Measurements from ENCODE around the gene SLC25A23. TPM values are rescaled to one million over a fixed set of nuclear protein-coding genes. Genes with fewer than 3 reads are reported as not detected.

The SLC25A23 gene
- total and polyA plus RNA-seq, 2 of the 4 experiments (the other 2 are of a cell fraction) = 7.0 to 7.6 TPM

DNA sequence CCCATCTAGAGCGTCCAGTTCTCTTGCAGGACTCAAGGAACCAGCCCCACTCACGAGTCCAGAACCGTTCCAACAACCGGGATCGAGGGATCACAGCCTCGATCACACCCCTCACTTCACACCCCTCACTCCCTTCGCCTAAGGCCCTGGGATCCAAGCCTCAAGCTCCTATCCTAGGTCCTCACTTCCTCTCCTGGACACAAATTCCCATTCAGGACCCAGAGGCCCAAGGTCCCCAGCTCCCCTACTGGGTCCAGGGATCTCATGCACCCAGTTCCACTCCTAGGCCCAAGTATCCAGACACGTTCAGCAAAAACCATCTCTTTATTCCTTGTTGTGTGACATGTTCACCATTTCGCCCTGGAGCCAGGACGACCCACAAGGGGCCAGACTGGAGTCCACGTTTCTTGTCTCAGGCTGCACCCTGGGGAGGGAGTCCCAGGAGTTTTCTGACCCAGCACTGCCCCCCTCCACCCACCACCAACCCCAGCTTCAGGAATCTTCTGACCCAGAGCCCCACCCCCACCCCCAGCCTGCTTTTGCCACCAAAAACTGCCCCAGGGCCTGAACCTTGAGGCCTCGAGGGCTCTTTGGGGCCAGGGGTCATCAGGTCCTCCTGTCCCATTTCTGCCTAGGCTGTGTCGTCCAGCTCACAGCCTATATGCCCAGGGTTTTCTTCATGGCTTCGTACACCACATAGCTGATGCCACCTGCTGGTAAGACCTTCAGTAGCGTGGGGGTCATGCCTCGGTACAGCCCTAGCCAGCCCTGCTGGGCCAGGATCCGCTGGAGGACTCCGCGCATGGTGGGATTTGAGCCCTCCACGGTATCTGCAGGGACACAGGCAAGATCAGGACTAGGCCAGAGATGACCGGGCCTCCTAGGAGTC, 33.6 kb downstream of the SLC25A23 start:
- CTCF ChIA-PET = no interaction called here
- dilution Hi-C loops (cut with HindIII; ENCODE audit: low sequenced_read_pairs, unreplicated experiment) = no loop called here
- no TSS peak for BruUV-seq (replicated peaks)

More for the DNA sequence above, 33.6 kb downstream of the SLC25A23 start:
- H3K9ac ChIP-seq (ENCODE audit: low read depth, low read length) = no peak overlapping the region
- H3K9me3 ChIP-seq (ENCODE audit: control insufficient read depth, insufficient read depth, low read length) = peaks cover 3% of the 10 kb centered on the region; the same call in 1 of the 2 replicates
- H3K9me1 ChIP-seq (ENCODE audit: insufficient read depth, low read length) = peaks cover 3% of the 10 kb centered on the region; the same call in 1 of the 2 replicates
- peaks cover 0 to 21% of the 10 kb centered on the region in 2 experiments; a peak in 2 of 4 replicates for H3K79me1 ChIP-seq (ENCODE audit: low read depth in 1 of 2, low read length in 2 of 2)
- no peak overlapping the region for H3K23ac ChIP-seq (ENCODE audit: low read depth, low read length)
- intact Hi-C loops (cut with micrococcal nuclease) = loop anchor here (2.0 kb wide), 1 partner anchor 311 kb away; the partner anchor contains the start of gene GPR108
- peak overlapping the region; percentile 97 to 100 for H4K8ac ChIP-seq (ENCODE audit: low read depth in 2 of 2, low read length in 2 of 2)
- H2BK20ac ChIP-seq (ENCODE audit: low read depth, low read length) = peak overlapping the region; percentile 27; the same call in 1 of the 2 replicates
- H2AFZ ChIP-seq (replicated peaks; ENCODE audit: low read length, poor library complexity) = peak overlapping the region; percentile 95
- ATAC-seq (ENCODE audit: low read depth) (no peak), DNase-seq (no peak)
- no peak overlapping the region; the same call in none of the 2 replicates for H2BK120ac ChIP-seq (ENCODE audit: low read depth, low read length)
- in situ Hi-C loops (cut with MboI; ENCODE audit: low sequenced_read_pairs) = no loop called here
- H3K27me3 ChIP-seq (ENCODE audit: control insufficient read depth, insufficient read depth, low read length) = peaks cover 8% of the 10 kb centered on the region; the same call in 1 of the 2 replicates
- peaks cover 7% of the 10 kb centered on the region for H3K36me3 ChIP-seq (ENCODE audit: control insufficient read depth, insufficient read depth, low read length)
- peaks cover 2% of the 10 kb centered on the region; the same call in 1 of the 2 replicates for H3K4me1 ChIP-seq (ENCODE audit: control insufficient read depth, insufficient read depth, low read length)
- H3K4me3 ChIP-seq (ENCODE audit: insufficient read depth, low read depth, low read length) = no peak overlapping the region
- H3K56ac ChIP-seq (ENCODE audit: extremely low read depth, insufficient read depth, low read length) = no peak overlapping the region
- peak overlapping the region; percentile 70 for H2AK9ac ChIP-seq (replicated peaks; ENCODE audit: low read depth, low read length, poor library complexity)
- peak overlapping the region; percentile 96 for H4K5ac ChIP-seq (ENCODE audit: low read depth, low read length)
- peaks cover 31% of the 10 kb centered on the region for H4K20me1 ChIP-seq (ENCODE audit: insufficient read depth, low read length)
- H3K27ac ChIP-seq (ENCODE audit: insufficient read depth, low read length) = peak overlapping the region; percentile 40
- no peak for TF ChIP-seq MAFK (IDR thresholded peaks at IDR 0.05; ENCODE audit: low read depth, low read length)
- TF ChIP-seq, protein P1, sequence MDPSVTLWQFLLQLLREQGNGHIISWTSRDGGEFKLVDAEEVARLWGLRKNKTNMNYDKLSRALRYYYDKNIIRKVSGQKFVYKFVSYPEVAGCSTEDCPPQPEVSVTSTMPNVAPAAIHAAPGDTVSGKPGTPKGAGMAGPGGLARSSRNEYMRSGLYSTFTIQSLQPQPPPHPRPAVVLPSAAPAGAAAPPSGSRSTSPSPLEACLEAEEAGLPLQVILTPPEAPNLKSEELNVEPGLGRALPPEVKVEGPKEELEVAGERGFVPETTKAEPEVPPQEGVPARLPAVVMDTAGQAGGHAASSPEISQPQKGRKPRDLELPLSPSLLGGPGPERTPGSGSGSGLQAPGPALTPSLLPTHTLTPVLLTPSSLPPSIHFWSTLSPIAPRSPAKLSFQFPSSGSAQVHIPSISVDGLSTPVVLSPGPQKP (IDR thresholded peaks at IDR 0.05; ENCODE audit: borderline replicate concordance, low read depth, low read length) = no peak
- TF ChIP-seq SMC3 (IDR thresholded peaks at IDR 0.05; ENCODE audit: low read depth, low read length) = no peak
- TF ChIP-seq MAZ (IDR thresholded peaks at IDR 0.05; ENCODE audit: borderline replicate concordance, low read depth, low read length) = no peak
- no peak for TF ChIP-seq MXI1 (IDR thresholded peaks at IDR 0.05; ENCODE audit: borderline replicate concordance, low read depth, low read length)
- TF ChIP-seq RFX5 (IDR thresholded peaks at IDR 0.05; ENCODE audit: low read depth, low read length) = no peak
- TF ChIP-seq RAD21 (IDR thresholded peaks at IDR 0.05; ENCODE audit: low read length) = no peak
- peak overlapping the region; percentile 72 for H2AK5ac ChIP-seq (ENCODE audit: low read depth, low read length)
- H3K18ac ChIP-seq (ENCODE audit: low read depth, low read length) = peak overlapping the region; percentile 10; the same call in 1 of the 2 replicates
- peak overlapping the region; percentile 86 for H4K91ac ChIP-seq (ENCODE audit: insufficient read depth, low read depth, low read length)
- no peak overlapping the region for H2BK15ac ChIP-seq (ENCODE audit: low read depth, low read length)
- H3K4me2 ChIP-seq (ENCODE audit: low read depth, low read length) = no peak overlapping the region
- WGBS, 2 experiments (ENCODE audit: extremely low coverage in 2 of 2, insufficient read length in 1 of 2) = 98% methylated on average over 10 of the region's 21 CpGs; no CpG with 5 or more reads in 1 of the 2 experiments
- H3K14ac ChIP-seq (replicated peaks; ENCODE audit: low read depth, low read length) = peak overlapping the region; percentile 57
- peak overlapping the region; percentile 76 for H3K4ac ChIP-seq (ENCODE audit: low read depth, low read length)
- POLR2A ChIA-PET (ENCODE audit: unreplicated experiment) = no interaction called here
- H2BK5ac ChIP-seq (ENCODE audit: low read depth, low read length, poor library complexity, severe bottlenecking) = peak overlapping the region; percentile 16
